ENCODE results near the gene BDNF.

The BDNF gene

GRCh38 chr11:27720277-27720830 lies 20.1 kb upstream of the BDNF start:
- H3K9me3 ChIP-seq (ENCODE audit: insufficient read depth, low read length) = no peaks in the 10 kb centered on the region
- H4K20me1 ChIP-seq (ENCODE audit: insufficient read depth, low read length) = no peaks in the 10 kb centered on the region
- no peak for TF ChIP-seq CTCF (IDR thresholded peaks at IDR 0.05; ENCODE audit: low read depth, low read length)
- TF ChIP-seq EZH2phosphoT487 (IDR thresholded peaks at IDR 0.05; ENCODE audit: low read depth) = no peak
- no peaks in the 10 kb centered on the region for H3K79me2 ChIP-seq (ENCODE audit: low read length)
- H3K4me1 ChIP-seq (ENCODE audit: low read length) = no peaks in the 10 kb centered on the region
- H3K9ac ChIP-seq (ENCODE audit: low read length) = no peak overlapping the region
- no peak overlapping the region for H3K4me3 ChIP-seq (ENCODE audit: low read length)
- no peak overlapping the region for H3K4me2 ChIP-seq (ENCODE audit: low read length)
- H3K27me3 ChIP-seq (ENCODE audit: low read depth, low read length) = no peaks in the 10 kb centered on the region
- H3K27ac ChIP-seq (ENCODE audit: low read length) = no peak overlapping the region
- no peaks in the 10 kb centered on the region for H3K36me3 ChIP-seq (replicated peaks; ENCODE audit: low read depth, low read length)
- H2AFZ ChIP-seq (ENCODE audit: low read depth, low read length) = no peak overlapping the region

- Histone ChIP-seq H3K9ac (ENCODE audit: low read length) (no peak overlapping the region), H2AFZ (ENCODE audit: low read depth, low read length) (no peak overlapping the region)
Observed at GRCh38 chr11:27719546-27719925, 19.3 kb upstream of the BDNF start.

GRCh38 chr11:27718863-27719545 lies 18.7 kb upstream of the BDNF start:
- no peaks in the 10 kb centered on the region for H3K79me2 ChIP-seq (ENCODE audit: low read length)
- TF ChIP-seq EZH2phosphoT487 (IDR thresholded peaks at IDR 0.05; ENCODE audit: low read depth) = no peak

More at GRCh38 chr11:27719546-27719925, 19.3 kb upstream of the BDNF start:
- H3K4me2 ChIP-seq (ENCODE audit: low read length) = no peak overlapping the region
- TF ChIP-seq EZH2phosphoT487 (IDR thresholded peaks at IDR 0.05; ENCODE audit: low read depth) (no peak), CTCF (IDR thresholded peaks at IDR 0.05; ENCODE audit: low read depth, low read length) (no peak)
- no peaks in the 10 kb centered on the region for H3K9me3 ChIP-seq (ENCODE audit: insufficient read depth, low read length)
- H3K36me3 ChIP-seq (replicated peaks; ENCODE audit: low read depth, low read length) = no peaks in the 10 kb centered on the region
- H3K79me2 ChIP-seq (ENCODE audit: low read length) = no peaks in the 10 kb centered on the region
- no peaks in the 10 kb centered on the region for H4K20me1 ChIP-seq (ENCODE audit: insufficient read depth, low read length)
- H3K4me3 ChIP-seq (ENCODE audit: low read length) = no peak overlapping the region
- no peaks in the 10 kb centered on the region for H3K27me3 ChIP-seq (ENCODE audit: low read depth, low read length)
- H3K27ac ChIP-seq (ENCODE audit: low read length) = no peak overlapping the region
- H3K4me1 ChIP-seq (ENCODE audit: low read length) = no peaks in the 10 kb centered on the region

GRCh38 chr11:27718346-27718862 lies 18.1 kb upstream of the BDNF start:
- Histone ChIP-seq H3K9ac (ENCODE audit: low read length) (no peak overlapping the region), H3K4me2 (ENCODE audit: low read length) (no peak overlapping the region), H3K4me1 (ENCODE audit: low read length) (no peaks in the 10 kb centered on the region), H3K36me3 (replicated peaks; ENCODE audit: low read depth, low read length) (no peaks in the 10 kb centered on the region), H3K4me3 (ENCODE audit: low read length) (no peak overlapping the region), H3K9me3 (ENCODE audit: insufficient read depth, low read length) (no peaks in the 10 kb centered on the region), H3K27ac (ENCODE audit: low read length) (no peak overlapping the region), H3K79me2 (ENCODE audit: low read length) (no peaks in the 10 kb centered on the region), H4K20me1 (ENCODE audit: insufficient read depth, low read length) (no peaks in the 10 kb centered on the region), H3K27me3 (ENCODE audit: low read depth, low read length) (no peaks in the 10 kb centered on the region), H2AFZ (ENCODE audit: low read depth, low read length) (no peak overlapping the region)
- no peak for TF ChIP-seq CTCF (IDR thresholded peaks at IDR 0.05; ENCODE audit: low read depth, low read length)
- TF ChIP-seq EZH2phosphoT487 (IDR thresholded peaks at IDR 0.05; ENCODE audit: low read depth) = no peak

More at GRCh38 chr11:27718863-27719545, 18.7 kb upstream of the BDNF start:
- H3K4me2 ChIP-seq (ENCODE audit: low read length) = no peak overlapping the region
- H3K27ac ChIP-seq (ENCODE audit: low read length) = no peak overlapping the region
- no peak overlapping the region for H3K9ac ChIP-seq (ENCODE audit: low read length)
- no peaks in the 10 kb centered on the region for H3K27me3 ChIP-seq (ENCODE audit: low read depth, low read length)
- H2AFZ ChIP-seq (ENCODE audit: low read depth, low read length) = no peak overlapping the region
- no peaks in the 10 kb centered on the region for H3K4me1 ChIP-seq (ENCODE audit: low read length)
- H3K36me3 ChIP-seq (replicated peaks; ENCODE audit: low read depth, low read length) = no peaks in the 10 kb centered on the region
- no peak overlapping the region for H3K4me3 ChIP-seq (ENCODE audit: low read length)
- no peaks in the 10 kb centered on the region for H3K9me3 ChIP-seq (ENCODE audit: insufficient read depth, low read length)
- H4K20me1 ChIP-seq (ENCODE audit: insufficient read depth, low read length) = no peaks in the 10 kb centered on the region
